GM10266 (cell line): ENCODE results near the gene COG5.

Experiments
- DNase-seq: peaks from one replicate; pipeline ENCODE4 v3.0.0; 2012; ENCODE audit errors: extremely low spot score
- CTCF ChIP-seq: IDR thresholded peaks from 2 replicates; pipeline ENCODE4 v1.5.1; 2012; ENCODE audit warnings: mild to moderate bottlenecking, low read depth; ENCODE audit not compliant: control insufficient read depth, insufficient read depth; ENCODE audit errors: missing control alignments

COG5 gene

GRCh38 chr7:107284911-107285479 is 278.7 kb downstream of the COG5 start:
- TF ChIP-seq CTCF, result no peak
- no peak for DNase-seq

GRCh38 chr7:107277331-107277730 is 286.4 kb downstream of the COG5 start:
- no peak for DNase-seq
- TF ChIP-seq CTCF, result no peak

- TF ChIP-seq CTCF, result no peak
- DNase-seq, result no peak
Observed at GRCh38 chr7:107276220-107276827, 287.4 kb downstream of the COG5 start.

GRCh38 chr7:107274506-107274905 is 289.2 kb downstream of the COG5 start:
- no peak for TF ChIP-seq CTCF
- DNase-seq, result no peak

GRCh38 chr7:107269790-107270189 is 293.9 kb downstream of the COG5 start:
- TF ChIP-seq CTCF, result no peak
- no peak for DNase-seq

- no peak for DNase-seq
- TF ChIP-seq CTCF, result no peak
Observed at GRCh38 chr7:107268594-107268993, 295.1 kb downstream of the COG5 start.

- TF ChIP-seq CTCF, result no peak
- no peak for DNase-seq
Observed at GRCh38 chr7:107267138-107267537, 296.6 kb downstream of the COG5 start.
